HepG2 (cell line): Measurements from ENCODE around the gene RFTN1. TPM values are rescaled to one million over a fixed set of nuclear protein-coding genes. Genes with fewer than 3 reads are reported as not detected.

Source experiments
- ATAC-seq: fragments of 200-7000 bp; cut with Tn5 transposase; 3 replicates; pipeline ENCODE4 v1.9.1; 2020; ENCODE audit warnings: mild to moderate bottlenecking, moderate library complexity
- BruUV-seq: library from RNA; stranded (reverse); fragments of 400-500 nt; replicated peaks from 2 replicates; lab custom pipeline; 2021; lab: Mats Ljungman, UMichigan
- CTCF ChIA-PET: fragments of 300-600 bp; formaldehyde crosslinking; extraction: SDS; loops from one replicate; lab custom pipeline; 2021; ENCODE audit warnings: low total read pairs, inconsistent platforms, low intra/inter-chr PET ratio; lab: Yijun Ruan, JAX
- POLR2A ChIA-PET: fragments of 350-600 bp; sonication (Branson Sonifier 250); formaldehyde crosslinking; loops from one replicate; lab custom pipeline; 2020; ENCODE audit warnings: antibody characterized with exemption, inconsistent platforms; lab: Yijun Ruan, JAX
- DNase-seq: peaks from one replicate; pipeline ENCODE4 v3.0.0-alpha.2; 2015; ENCODE audit warnings: low spot score
- FAIRE-seq: peaks from 3 replicates; lab custom pipeline; 2011; peaks lifted over from hg19 to GRCh38; lab: Jason Lieb, UNC
- H2AFZ ChIP-seq: one replicate; pipeline ENCODE4 v1.6.1; 2011; ENCODE audit warnings: low read length, inconsistent platforms
- H3K27ac ChIP-seq: fragments of 300-600 bp; 3 replicates; pipeline ENCODE4 v1.8.0; 2011; ENCODE audit warnings: mixed run types, mild to moderate bottlenecking, mixed read lengths, low read length, inconsistent platforms; ENCODE audit not compliant: insufficient read depth; ENCODE audit errors: extremely low read length
- H3K27me3 ChIP-seq, 2 experiments: fragments of 200-600 bp in 1 of 2; 2 replicates in 1 of 2; 3 replicates in 1 of 2; pipeline versions ENCODE4 v1.6.0 to v1.8.0; 2011; ENCODE audit warnings: low read length in 2 of 2, mild to moderate bottlenecking in 2 of 2, moderate library complexity in 2 of 2, inconsistent platforms in 1 of 2; ENCODE audit not compliant: insufficient read depth in 2 of 2, control insufficient read depth in 1 of 2
- H3K36me3 ChIP-seq, 2 experiments: fragments of 200-600 bp in 1 of 2; replicated peaks in 1 of 2; 2 replicates in 1 of 2; 3 replicates in 1 of 2; pipeline versions ENCODE4 v1.5.1 to v1.8.0; 2011; ENCODE audit warnings: low read length in 2 of 2, inconsistent platforms in 1 of 2; ENCODE audit not compliant: insufficient read depth in 2 of 2, control insufficient read depth in 1 of 2
- H3K4me1 ChIP-seq: 2 replicates; pipeline ENCODE4 v1.5.1; 2012; ENCODE audit warnings: low read length, inconsistent platforms; ENCODE audit not compliant: insufficient read depth
- H3K4me2 ChIP-seq: 2 replicates; pipeline ENCODE4 v1.6.0; 2011; ENCODE audit warnings: low read depth, low read length, inconsistent platforms
- H3K4me3 ChIP-seq, 3 experiments: fragments of 200-600 bp in 1 of 3; sonication (generic), shearing (Covaris generic) in 1 of 3; replicated peaks in 1 of 3; 2 replicates each; pipeline ENCODE4 v1.5.1; 2011 to 2016; ENCODE audit warnings: low read length in 3 of 3, inconsistent platforms in 2 of 3, low read depth in 2 of 3, mild to moderate bottlenecking in 2 of 3, control low read depth in 1 of 3, mixed read lengths in 1 of 3; ENCODE audit not compliant: insufficient read depth in 1 of 3
- H3K79me2 ChIP-seq: one replicate; pipeline ENCODE4 v1.6.1; 2011; ENCODE audit warnings: low read length, inconsistent platforms; ENCODE audit not compliant: insufficient read depth
- H3K9ac ChIP-seq: 2 replicates; pipeline ENCODE4 v1.6.0; 2011; ENCODE audit warnings: mild to moderate bottlenecking, low read depth, low read length, inconsistent platforms; ENCODE audit not compliant: insufficient read depth
- H3K9me3 ChIP-seq: 2 replicates; pipeline ENCODE4 v1.5.1; 2012; ENCODE audit warnings: mild to moderate bottlenecking, low read length
- H4K20me1 ChIP-seq: 2 replicates; pipeline ENCODE4 v1.6.0; 2011; ENCODE audit warnings: inconsistent platforms, mild to moderate bottlenecking, low read length, moderate library complexity; ENCODE audit not compliant: insufficient read depth
- GABPA ChIP-seq, 2 experiments: IDR thresholded peaks; 2 replicates each; pipeline ENCODE4 v1.6.1; 2011 to 2016; ENCODE audit warnings: low read depth in 2 of 2, low read length in 1 of 2, missing biosample characterization in 1 of 2, missing genetic modification characterization in 1 of 2
- HMG20B ChIP-seq: conservative IDR thresholded peaks from 2 replicates; pipeline ENCODE4 v1.6.1; 2016; ENCODE audit warnings: missing genetic modification reagents, missing compliant biosample characterization
- NFE2L1 ChIP-seq: sonication (generic); formaldehyde crosslinking; IDR thresholded peaks from 2 replicates; pipeline ENCODE4 v1.4.0; 2020; ENCODE audit warnings: missing genetic modification reagents, mild to moderate bottlenecking, borderline replicate concordance
- POGZ ChIP-seq: sonication (generic); formaldehyde crosslinking; IDR thresholded peaks from 2 replicates; pipeline ENCODE4 v1.4.0; 2020; ENCODE audit warnings: mild to moderate bottlenecking, missing genetic modification reagents
- TCF12 ChIP-seq, 2 experiments: fragments of 450-650 bp in 1 of 2; sonication (generic) in 1 of 2; formaldehyde crosslinking in 1 of 2; IDR thresholded peaks; 2 replicates each; pipeline versions ENCODE4 v1.6.1 to v1.8.0; 2017 to 2022; ENCODE audit warnings: antibody characterized with exemption in 1 of 2, mild to moderate bottlenecking in 1 of 2, missing genetic modification reagents in 1 of 2, moderate library complexity in 1 of 2
- ZFAT ChIP-seq: sonication (generic); formaldehyde crosslinking; conservative IDR thresholded peaks from 2 replicates; pipeline ENCODE4 v1.8.1; 2023; ENCODE audit warnings: missing genetic modification reagents, inconsistent platforms
- ZNF20 ChIP-seq: sonication (generic); formaldehyde crosslinking; IDR thresholded peaks from 2 replicates; pipeline ENCODE4 v1.4.0; 2020; ENCODE audit warnings: mild to moderate bottlenecking, moderate library complexity, missing genetic modification reagents
- ZNF331 ChIP-seq: sonication (generic); formaldehyde crosslinking; IDR thresholded peaks from 2 replicates; pipeline ENCODE4 v1.4.0; 2020; ENCODE audit warnings: missing genetic modification reagents
- ZNF772 ChIP-seq: sonication (generic); formaldehyde crosslinking; IDR thresholded peaks from 2 replicates; pipeline ENCODE4 v1.5.0; 2020; ENCODE audit warnings: mild to moderate bottlenecking, missing genetic modification reagents
- WGBS: methylation state at CpG from one replicate; pipeline ENCODE4 v1.1.6; 2017; ENCODE audit warnings: low lambda C conversion rate; 5-methylcytosine and 5-hydroxymethylcytosine counted together
- in situ Hi-C: cut with HindIII; loops from 2 replicates; pipeline ENCODE4 v1.10.0; 2017; ENCODE audit warnings: low pct_unique_long_range_greater_than_20kb; ENCODE audit not compliant: extremely low pct_ligation_motif_present
- intact Hi-C: fragments of 100-400 bp; cut with micrococcal nuclease; formaldehyde crosslinking; loops from one replicate; pipeline ENCODE4 v1.10.0; 2022; ENCODE audit not compliant: unreplicated experiment
- polyA plus RNA-seq, 8 experiments: library from polyadenylated mRNA; depleted of rRNA in 3 of 8; stranded (reverse) in 7 of 8; unstranded in 1 of 8; fragments of >200 nt; fragmentation: Illumina TruSeq in 4 of 8; extraction: Trizol in 4 of 8; gene quantifications; 2 replicates each; pipeline versions ENCODE4 v1.2.1 to v1.2.3, GENCODE V29; 2011 to 2016; ENCODE audit warnings: low read depth in 4 of 8, missing spikeins in 1 of 8, mixed read lengths in 1 of 8; ENCODE audit not compliant: insufficient read depth in 1 of 8
- total RNA-seq, 5 experiments: library from RNA; depleted of rRNA; stranded (reverse); fragments of >200 nt; fragmentation: Illumina TruSeq; extraction: Trizol; gene quantifications; 2 replicates each; pipeline ENCODE4 v1.2.3, GENCODE V29; 2016; ENCODE audit warnings: low read depth in 1 of 5
- TF ChIP-seq, protein P1 (sequence below): sonication (generic); formaldehyde crosslinking; IDR thresholded peaks from one replicate; pipeline ENCODE4 v1.5.1; 2020; ENCODE audit warnings: mild to moderate bottlenecking, missing genetic modification reagents; ENCODE audit errors: not compliant biosample characterization
- TF ChIP-seq, protein P2 (sequence below): fragments of 450-650 bp; IDR thresholded peaks from 2 replicates; pipeline ENCODE4 v1.6.1; 2017
- TF ChIP-seq, protein P3 (sequence below): sonication (generic); formaldehyde crosslinking; IDR thresholded peaks from 2 replicates; pipeline ENCODE4 v1.4.0; 2020; ENCODE audit warnings: mild to moderate bottlenecking, missing genetic modification reagents

Gene RFTN1
- total and polyA plus RNA-seq, 2 of the 13 experiments (the other 11 are each of a cell fraction or from before 2014, with no cell fraction given), result not detected

DNA sequence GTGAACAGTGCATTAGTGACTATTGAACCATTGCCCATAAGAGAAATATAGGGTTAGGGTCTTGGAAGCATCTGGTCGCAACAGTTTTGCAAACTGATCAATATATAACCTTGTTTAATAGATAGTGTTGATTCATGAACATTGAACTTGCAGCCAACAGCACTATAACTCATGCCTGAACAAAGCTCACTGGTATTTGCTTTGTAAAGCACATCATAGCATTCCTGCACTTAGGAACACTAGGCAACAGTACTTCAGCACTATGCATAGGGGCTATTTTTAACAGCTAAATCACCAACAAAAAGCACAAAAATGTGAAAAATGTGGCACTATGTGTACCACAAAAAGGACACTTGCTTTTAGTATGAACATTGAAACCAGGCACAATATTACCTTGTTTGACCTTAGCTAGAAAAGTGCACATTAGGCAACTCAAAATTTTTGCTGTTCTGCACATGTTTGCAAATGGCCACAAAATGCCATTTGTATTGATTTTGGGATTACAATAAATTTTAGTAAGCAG lies 180.5 kb downstream of the RFTN1 start (continued):
- TF ChIP-seq, protein P1, sequence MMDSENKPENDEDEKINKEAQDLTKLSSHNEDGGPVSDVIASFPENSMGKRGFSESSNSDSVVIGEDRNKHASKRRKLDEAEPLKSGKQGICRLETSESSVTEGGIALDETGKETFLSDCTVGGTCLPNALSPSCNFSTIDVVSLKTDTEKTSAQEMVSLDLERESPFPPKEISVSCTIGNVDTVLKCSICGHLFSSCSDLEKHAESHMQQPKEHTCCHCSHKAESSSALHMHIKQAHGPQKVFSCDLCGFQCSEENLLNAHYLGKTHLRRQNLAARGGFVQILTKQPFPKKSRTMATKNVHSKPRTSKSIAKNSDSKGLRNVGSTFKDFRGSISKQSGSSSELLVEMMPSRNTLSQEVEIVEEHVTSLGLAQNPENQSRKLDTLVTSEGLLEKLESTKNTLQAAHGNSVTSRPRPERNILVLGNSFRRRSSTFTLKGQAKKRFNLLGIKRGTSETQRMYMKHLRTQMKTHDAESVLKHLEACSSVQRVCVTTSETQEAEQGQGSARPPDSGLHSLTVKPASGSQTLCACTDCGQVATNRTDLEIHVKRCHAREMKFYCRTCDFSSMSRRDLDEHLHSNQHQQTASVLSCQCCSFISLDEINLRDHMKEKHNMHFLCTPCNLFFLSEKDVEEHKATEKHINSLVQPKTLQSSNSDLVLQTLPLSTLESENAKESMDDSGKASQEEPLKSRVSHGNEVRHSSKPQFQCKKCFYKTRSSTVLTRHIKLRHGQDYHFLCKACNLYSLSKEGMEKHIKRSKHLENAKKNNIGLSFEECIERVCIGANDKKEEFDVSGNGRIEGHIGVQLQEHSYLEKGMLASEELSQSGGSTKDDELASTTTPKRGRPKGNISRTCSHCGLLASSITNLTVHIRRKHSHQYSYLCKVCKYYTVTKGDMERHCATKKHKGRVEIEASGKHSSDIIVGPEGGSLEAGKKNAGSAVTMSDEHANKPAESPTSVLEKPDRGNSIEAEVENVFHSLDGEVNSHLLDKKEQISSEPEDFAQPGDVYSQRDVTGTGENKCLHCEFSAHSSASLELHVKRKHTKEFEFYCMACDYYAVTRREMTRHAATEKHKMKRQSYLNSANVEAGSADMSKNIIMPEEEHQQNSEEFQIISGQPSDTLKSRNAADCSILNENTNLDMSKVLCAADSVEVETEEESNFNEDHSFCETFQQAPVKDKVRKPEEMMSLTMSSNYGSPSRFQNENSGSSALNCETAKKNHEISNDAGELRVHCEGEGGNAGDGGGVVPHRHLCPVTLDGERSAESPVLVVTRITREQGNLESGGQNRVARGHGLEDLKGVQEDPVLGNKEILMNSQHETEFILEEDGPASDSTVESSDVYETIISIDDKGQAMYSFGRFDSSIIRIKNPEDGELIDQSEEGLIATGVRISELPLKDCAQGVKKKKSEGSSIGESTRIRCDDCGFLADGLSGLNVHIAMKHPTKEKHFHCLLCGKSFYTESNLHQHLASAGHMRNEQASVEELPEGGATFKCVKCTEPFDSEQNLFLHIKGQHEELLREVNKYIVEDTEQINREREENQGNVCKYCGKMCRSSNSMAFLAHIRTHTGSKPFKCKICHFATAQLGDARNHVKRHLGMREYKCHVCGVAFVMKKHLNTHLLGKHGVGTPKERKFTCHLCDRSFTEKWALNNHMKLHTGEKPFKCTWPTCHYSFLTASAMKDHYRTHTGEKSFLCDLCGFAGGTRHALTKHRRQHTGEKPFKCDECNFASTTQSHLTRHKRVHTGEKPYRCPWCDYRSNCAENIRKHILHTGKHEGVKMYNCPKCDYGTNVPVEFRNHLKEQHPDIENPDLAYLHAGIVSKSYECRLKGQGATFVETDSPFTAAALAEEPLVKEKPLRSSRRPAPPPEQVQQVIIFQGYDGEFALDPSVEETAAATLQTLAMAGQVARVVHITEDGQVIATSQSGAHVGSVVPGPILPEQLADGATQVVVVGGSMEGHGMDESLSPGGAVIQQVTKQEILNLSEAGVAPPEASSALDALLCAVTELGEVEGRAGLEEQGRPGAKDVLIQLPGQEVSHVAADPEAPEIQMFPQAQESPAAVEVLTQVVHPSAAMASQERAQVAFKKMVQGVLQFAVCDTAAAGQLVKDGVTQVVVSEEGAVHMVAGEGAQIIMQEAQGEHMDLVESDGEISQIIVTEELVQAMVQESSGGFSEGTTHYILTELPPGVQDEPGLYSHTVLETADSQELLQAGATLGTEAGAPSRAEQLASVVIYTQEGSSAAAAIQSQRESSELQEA (CRISPR knock-in tag), result no peak
- TF ChIP-seq ZNF331, result peak; percentile 65; the same call in 1 of the 2 replicates
- no peak for TF ChIP-seq ZFAT (CRISPR knock-in tag)
- TF ChIP-seq, all 625 proteins: peak for 152

DNA sequence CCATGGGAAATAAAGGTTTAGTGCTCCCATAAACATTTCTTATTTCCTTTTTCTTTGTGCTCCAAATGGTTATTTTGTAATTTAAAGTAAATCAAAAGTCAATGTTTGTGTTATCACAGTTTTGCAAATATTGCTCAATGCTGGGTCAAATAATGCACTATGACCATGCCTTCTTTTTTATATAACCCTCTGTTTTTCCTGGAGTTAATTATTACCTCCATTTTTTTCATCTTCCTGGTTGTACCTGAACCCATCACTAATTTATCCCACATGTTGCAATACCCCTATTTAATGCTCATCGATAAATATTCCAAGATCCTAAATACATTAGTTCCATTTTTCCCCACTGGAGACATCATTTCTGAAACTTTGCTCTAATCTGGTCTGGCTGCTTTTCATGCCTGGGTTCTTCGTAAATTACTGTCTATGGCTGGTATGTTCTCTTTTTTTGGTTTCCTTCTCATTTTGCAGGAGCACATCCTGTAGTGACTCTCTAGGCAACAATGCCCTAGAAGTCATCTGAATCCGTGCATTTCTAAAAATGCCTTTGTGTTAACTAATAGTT lies 182.1 kb downstream of the RFTN1 start:
- 68% methylated on average over 3 of the region's 3 CpGs for WGBS
- no TSS peak for BruUV-seq
- DNase-seq (peak; percentile 75), FAIRE-seq (no peak), ATAC-seq (no peak; the same call in 2 of the 3 replicates)
- CTCF ChIA-PET, result no interaction called here
- Histone ChIP-seq H3K27ac (peak overlapping the region; percentile 85), H3K4me3 (no peak overlapping the region), H3K9me3 (peaks cover 10% of the 10 kb centered on the region), H3K4me2 (no peak overlapping the region), H3K79me2 (no peaks in the 10 kb centered on the region), H4K20me1 (no peaks in the 10 kb centered on the region), H3K4me1 (peaks cover 54% of the 10 kb centered on the region), H2AFZ (no peak overlapping the region), H3K36me3 (0 out of 5 replicates have a peak, but pooled peaks cover 0 to 1% of the 10 kb centered on the region in 2 experiments), H3K27me3 (no peaks in the 10 kb centered on the region), H3K9ac (peak overlapping the region; percentile 27; the same call in 1 of the 2 replicates)
- POLR2A ChIA-PET, result no interaction called here
- intact Hi-C loops (no loop called here), in situ Hi-C loops (no loop called here)
- no peak for TF ChIP-seq NFE2L1 (CRISPR knock-in tag)
- peak; percentile 79 for TF ChIP-seq POGZ
- TF ChIP-seq, protein P2, sequence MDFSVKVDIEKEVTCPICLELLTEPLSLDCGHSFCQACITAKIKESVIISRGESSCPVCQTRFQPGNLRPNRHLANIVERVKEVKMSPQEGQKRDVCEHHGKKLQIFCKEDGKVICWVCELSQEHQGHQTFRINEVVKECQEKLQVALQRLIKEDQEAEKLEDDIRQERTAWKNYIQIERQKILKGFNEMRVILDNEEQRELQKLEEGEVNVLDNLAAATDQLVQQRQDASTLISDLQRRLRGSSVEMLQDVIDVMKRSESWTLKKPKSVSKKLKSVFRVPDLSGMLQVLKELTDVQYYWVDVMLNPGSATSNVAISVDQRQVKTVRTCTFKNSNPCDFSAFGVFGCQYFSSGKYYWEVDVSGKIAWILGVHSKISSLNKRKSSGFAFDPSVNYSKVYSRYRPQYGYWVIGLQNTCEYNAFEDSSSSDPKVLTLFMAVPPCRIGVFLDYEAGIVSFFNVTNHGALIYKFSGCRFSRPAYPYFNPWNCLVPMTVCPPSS, result no peak
- no peak for TF ChIP-seq ZNF20 (CRISPR knock-in tag)
- TF ChIP-seq GABPA (IDR thresholded peaks at IDR 0.05; ENCODE audit: low read depth, low read length), result no peak
- TF ChIP-seq GABPA (CRISPR knock-in tag; IDR thresholded peaks at IDR 0.05; ENCODE audit: low read depth), result peak; percentile 12; the same call in 1 of the 2 replicates
- TF ChIP-seq TCF12 (IDR thresholded peaks at IDR 0.05), result no peak
- TF ChIP-seq TCF12 (CRISPR knock-in tag; IDR thresholded peaks at IDR 0.05), result no peak
- TF ChIP-seq, protein P3, sequence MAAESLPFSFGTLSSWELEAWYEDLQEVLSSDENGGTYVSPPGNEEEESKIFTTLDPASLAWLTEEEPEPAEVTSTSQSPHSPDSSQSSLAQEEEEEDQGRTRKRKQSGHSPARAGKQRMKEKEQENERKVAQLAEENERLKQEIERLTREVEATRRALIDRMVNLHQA, result peak; percentile 61; the same call in 1 of the 2 replicates
- peak; percentile 91 for TF ChIP-seq HMG20B (CRISPR knock-in tag)
- no peak for TF ChIP-seq ZNF772 (CRISPR knock-in tag)
